ENCODE results near the gene DNM3. TPM values are rescaled to one million over a fixed set of nuclear protein-coding genes. Genes with fewer than 3 reads are reported as not detected.

DNM3 gene
- total RNA-seq, 1 donor: 0.72 TPM

GRCh38 chr1:171966426-171967220 is 125.3 kb downstream of the DNM3 start:
- Histone ChIP-seq H3K4me3 (ENCODE audit: insufficient read depth, low read length) (no peak overlapping the region), H3K4me1 (ENCODE audit: insufficient read depth, low read length) (no peaks in the 10 kb centered on the region), H4K20me1 (ENCODE audit: insufficient read depth, low read length) (no peaks in the 10 kb centered on the region), H2AFZ (ENCODE audit: low read length) (no peak overlapping the region), H3K27ac (ENCODE audit: low read depth, low read length) (no peak overlapping the region), H3K27me3 (ENCODE audit: insufficient read depth, low read length) (no peaks in the 10 kb centered on the region), H3K9me3 (ENCODE audit: low read depth, low read length) (no peaks in the 10 kb centered on the region), H3K36me3 (ENCODE audit: insufficient read depth, low read length) (no peaks in the 10 kb centered on the region), H3K79me2 (ENCODE audit: insufficient read depth, low read length) (no peaks in the 10 kb centered on the region), H3K4me2 (ENCODE audit: insufficient read depth, low read length) (no peak overlapping the region)
- TF ChIP-seq CTCF (IDR thresholded peaks at IDR 0.05; ENCODE audit: extremely low read depth, low read depth, low read length): no peak
- no peak for DNase-seq (ENCODE audit: insufficient read length, low spot score, missing footprints)

GRCh38 chr1:171969226-171969625 is 127.9 kb downstream of the DNM3 start:
- Histone ChIP-seq H2AFZ (ENCODE audit: low read length) (no peak overlapping the region), H3K4me2 (ENCODE audit: insufficient read depth, low read length) (no peak overlapping the region), H3K27ac (ENCODE audit: low read depth, low read length) (no peak overlapping the region), H3K9me3 (ENCODE audit: low read depth, low read length) (no peaks in the 10 kb centered on the region), H3K27me3 (ENCODE audit: insufficient read depth, low read length) (no peaks in the 10 kb centered on the region), H3K4me3 (ENCODE audit: insufficient read depth, low read length) (no peak overlapping the region), H4K20me1 (ENCODE audit: insufficient read depth, low read length) (no peaks in the 10 kb centered on the region), H3K79me2 (ENCODE audit: insufficient read depth, low read length) (no peaks in the 10 kb centered on the region), H3K36me3 (ENCODE audit: insufficient read depth, low read length) (no peaks in the 10 kb centered on the region), H3K4me1 (ENCODE audit: insufficient read depth, low read length) (no peaks in the 10 kb centered on the region)
- no peak for TF ChIP-seq CTCF (IDR thresholded peaks at IDR 0.05; ENCODE audit: extremely low read depth, low read depth, low read length)
- DNase-seq (ENCODE audit: insufficient read length, low spot score, missing footprints): no peak

GRCh38 chr1:171969813-171970212 is 128.5 kb downstream of the DNM3 start:
- Histone ChIP-seq H4K20me1 (ENCODE audit: insufficient read depth, low read length) (no peaks in the 10 kb centered on the region), H3K36me3 (ENCODE audit: insufficient read depth, low read length) (no peaks in the 10 kb centered on the region), H2AFZ (ENCODE audit: low read length) (no peak overlapping the region), H3K4me1 (ENCODE audit: insufficient read depth, low read length) (no peaks in the 10 kb centered on the region), H3K4me2 (ENCODE audit: insufficient read depth, low read length) (no peak overlapping the region), H3K27ac (ENCODE audit: low read depth, low read length) (no peak overlapping the region), H3K79me2 (ENCODE audit: insufficient read depth, low read length) (no peaks in the 10 kb centered on the region), H3K4me3 (ENCODE audit: insufficient read depth, low read length) (no peak overlapping the region), H3K9me3 (ENCODE audit: low read depth, low read length) (no peaks in the 10 kb centered on the region), H3K27me3 (ENCODE audit: insufficient read depth, low read length) (no peaks in the 10 kb centered on the region)
- no peak for DNase-seq (ENCODE audit: insufficient read length, low spot score, missing footprints)
- no peak for TF ChIP-seq CTCF (IDR thresholded peaks at IDR 0.05; ENCODE audit: extremely low read depth, low read depth, low read length)

GRCh38 chr1:171972846-171973245 is 131.5 kb downstream of the DNM3 start:
- H3K9me3 ChIP-seq (ENCODE audit: low read depth, low read length): no peaks in the 10 kb centered on the region
- no peaks in the 10 kb centered on the region for H3K27me3 ChIP-seq (ENCODE audit: insufficient read depth, low read length)
- H3K4me2 ChIP-seq (ENCODE audit: insufficient read depth, low read length): no peak overlapping the region
- no peak overlapping the region for H2AFZ ChIP-seq (ENCODE audit: low read length)
- TF ChIP-seq CTCF (IDR thresholded peaks at IDR 0.05; ENCODE audit: extremely low read depth, low read depth, low read length): no peak
- H3K4me1 ChIP-seq (ENCODE audit: insufficient read depth, low read length): no peaks in the 10 kb centered on the region
- no peaks in the 10 kb centered on the region for H3K36me3 ChIP-seq (ENCODE audit: insufficient read depth, low read length)
- no peak overlapping the region for H3K27ac ChIP-seq (ENCODE audit: low read depth, low read length)
- H3K79me2 ChIP-seq (ENCODE audit: insufficient read depth, low read length): no peaks in the 10 kb centered on the region
- H4K20me1 ChIP-seq (ENCODE audit: insufficient read depth, low read length): no peaks in the 10 kb centered on the region
- H3K4me3 ChIP-seq (ENCODE audit: insufficient read depth, low read length): no peak overlapping the region
- DNase-seq (ENCODE audit: insufficient read length, low spot score, missing footprints): no peak

Data from osteoblast (primary cell).